Glutamatergic neuron (in vitro differentiated cells): ENCODE data around the gene BRSK2. TPM values are rescaled to one million over a fixed set of nuclear protein-coding genes. Genes with fewer than 3 reads are reported as not detected.
A peak's percentile ranks its signal among the peaks of the same experiment; 100 is the strongest.

ENCODE experiments used
- DNase-seq: peaks from one replicate; pipeline ENCODE4 v3.0.0; 2022
- H3K27ac Mint-ChIP-seq: one replicate; pipeline ENCODE4 v1.8.0; 2020; ENCODE audit warnings: mild to moderate bottlenecking, mixed read lengths, inconsistent platforms; ENCODE audit not compliant: unreplicated experiment
- H3K27me3 Mint-ChIP-seq: one replicate; pipeline ENCODE4 v1.8.0; 2020; ENCODE audit warnings: mild to moderate bottlenecking, moderate library complexity, mixed read lengths, inconsistent platforms; ENCODE audit not compliant: unreplicated experiment
- H3K36me3 Mint-ChIP-seq: one replicate; pipeline ENCODE4 v1.8.0; 2020; ENCODE audit warnings: mild to moderate bottlenecking, mixed read lengths, inconsistent platforms; ENCODE audit not compliant: unreplicated experiment
- H3K4me1 Mint-ChIP-seq: one replicate; pipeline ENCODE4 v1.8.0; 2020; ENCODE audit warnings: mild to moderate bottlenecking, low read depth, mixed read lengths, inconsistent platforms; ENCODE audit not compliant: unreplicated experiment
- H3K4me3 Mint-ChIP-seq: one replicate; pipeline ENCODE4 v1.8.0; 2020; ENCODE audit warnings: mild to moderate bottlenecking, mixed read lengths, inconsistent platforms; ENCODE audit not compliant: unreplicated experiment
- H3K9me3 Mint-ChIP-seq: one replicate; pipeline ENCODE4 v1.8.0; 2020; ENCODE audit warnings: mild to moderate bottlenecking, moderate library complexity, mixed read lengths, inconsistent platforms; ENCODE audit not compliant: unreplicated experiment
- total RNA-seq: library from RNA; stranded (reverse); fragmentation: NEBNext Ultra II Directional; extraction: Animal tissue kit (Norgen Biotek cat#: 25700); gene quantifications from one replicate; pipeline ENCODE4 v1.2.1, GENCODE V29; 2021; ENCODE audit not compliant: unreplicated experiment
- TF ChIP-seq, protein P1 (sequence below): fragments of 200-600 bp; sonication (generic); IDR thresholded peaks from one replicate; pipeline ENCODE4 v1.5.0; 2021; ENCODE audit not compliant: partially characterized antibody, unreplicated experiment

BRSK2 gene
- total RNA-seq, 1 donor from 2014 or later, result 207 TPM

DNA sequence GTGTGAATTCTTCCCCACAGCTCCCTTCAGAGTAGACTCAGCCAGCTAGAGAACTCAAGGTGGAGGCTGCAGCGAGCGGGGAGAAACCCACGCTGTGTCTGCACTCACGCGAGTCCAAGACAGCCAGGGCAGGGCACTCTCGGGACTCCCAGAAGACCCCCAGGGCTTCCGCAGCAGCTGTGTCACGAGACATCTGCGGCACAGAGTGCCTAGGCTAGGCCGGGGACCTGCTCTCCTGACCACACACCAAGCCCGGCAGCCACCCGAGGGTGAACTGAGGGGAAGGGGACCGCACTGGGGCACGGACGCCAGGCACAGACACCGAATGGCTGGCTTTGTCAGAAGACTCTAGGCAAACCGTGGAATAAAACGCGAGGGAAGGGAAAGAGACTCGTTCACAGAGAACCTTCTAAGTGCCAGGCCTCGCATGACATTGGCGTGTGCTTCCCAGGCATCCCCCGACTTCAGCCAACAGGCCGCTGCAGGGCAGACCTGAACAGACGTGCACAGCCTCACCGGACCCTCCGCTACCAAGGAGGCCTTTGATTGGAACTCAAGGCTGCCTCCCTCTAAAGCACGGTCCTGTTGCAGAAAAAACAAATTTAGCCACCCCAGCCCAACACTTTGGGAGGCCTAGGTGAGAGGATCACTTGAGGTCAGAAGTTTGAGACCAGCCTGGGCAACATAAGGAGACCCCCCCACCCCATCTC is 115.0 kb downstream of the BRSK2 start:
- Mint-ChIP-seq H3K4me3 (no peak overlapping the region), H3K27me3 (peaks cover 14% of the 10 kb centered on the region), H3K9me3 (peaks cover 9% of the 10 kb centered on the region), H3K4me1 (peaks cover 31% of the 10 kb centered on the region), H3K27ac (peak overlapping the region; percentile 8), H3K36me3 (no peaks in the 10 kb centered on the region)
- TF ChIP-seq, protein P1, sequence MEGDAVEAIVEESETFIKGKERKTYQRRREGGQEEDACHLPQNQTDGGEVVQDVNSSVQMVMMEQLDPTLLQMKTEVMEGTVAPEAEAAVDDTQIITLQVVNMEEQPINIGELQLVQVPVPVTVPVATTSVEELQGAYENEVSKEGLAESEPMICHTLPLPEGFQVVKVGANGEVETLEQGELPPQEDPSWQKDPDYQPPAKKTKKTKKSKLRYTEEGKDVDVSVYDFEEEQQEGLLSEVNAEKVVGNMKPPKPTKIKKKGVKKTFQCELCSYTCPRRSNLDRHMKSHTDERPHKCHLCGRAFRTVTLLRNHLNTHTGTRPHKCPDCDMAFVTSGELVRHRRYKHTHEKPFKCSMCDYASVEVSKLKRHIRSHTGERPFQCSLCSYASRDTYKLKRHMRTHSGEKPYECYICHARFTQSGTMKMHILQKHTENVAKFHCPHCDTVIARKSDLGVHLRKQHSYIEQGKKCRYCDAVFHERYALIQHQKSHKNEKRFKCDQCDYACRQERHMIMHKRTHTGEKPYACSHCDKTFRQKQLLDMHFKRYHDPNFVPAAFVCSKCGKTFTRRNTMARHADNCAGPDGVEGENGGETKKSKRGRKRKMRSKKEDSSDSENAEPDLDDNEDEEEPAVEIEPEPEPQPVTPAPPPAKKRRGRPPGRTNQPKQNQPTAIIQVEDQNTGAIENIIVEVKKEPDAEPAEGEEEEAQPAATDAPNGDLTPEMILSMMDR, result no peak
- no peak for DNase-seq

DNA sequence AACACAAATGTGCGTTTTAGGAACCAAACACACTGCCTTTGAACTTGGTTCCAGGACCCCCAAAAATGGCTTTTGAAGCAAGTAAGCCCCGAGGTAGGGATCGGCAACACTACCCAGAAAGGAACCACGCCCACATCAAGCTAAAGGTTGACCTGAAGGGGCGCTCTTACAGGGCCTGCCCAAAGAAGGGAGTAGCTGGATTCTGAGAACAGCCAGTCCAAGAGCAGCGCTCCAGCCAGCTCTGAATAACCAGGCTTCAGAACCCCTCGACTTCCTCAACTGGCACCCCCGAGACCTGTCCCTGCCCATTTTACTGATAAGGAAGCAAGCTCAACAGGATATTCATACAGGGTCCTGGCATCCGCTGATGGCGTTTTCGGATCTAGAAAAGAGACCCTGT is 115.7 kb downstream of the BRSK2 start:
- peaks cover 31% of the 10 kb centered on the region for H3K4me1 Mint-ChIP-seq
- H3K9me3 Mint-ChIP-seq, result peaks cover 5% of the 10 kb centered on the region
- TF ChIP-seq, protein P1, result no peak
- no peak for DNase-seq
- peaks cover 10% of the 10 kb centered on the region for H3K27me3 Mint-ChIP-seq
- H3K36me3 Mint-ChIP-seq, result no peaks in the 10 kb centered on the region
- no peak overlapping the region for H3K27ac Mint-ChIP-seq
- no peak overlapping the region for H3K4me3 Mint-ChIP-seq

DNA sequence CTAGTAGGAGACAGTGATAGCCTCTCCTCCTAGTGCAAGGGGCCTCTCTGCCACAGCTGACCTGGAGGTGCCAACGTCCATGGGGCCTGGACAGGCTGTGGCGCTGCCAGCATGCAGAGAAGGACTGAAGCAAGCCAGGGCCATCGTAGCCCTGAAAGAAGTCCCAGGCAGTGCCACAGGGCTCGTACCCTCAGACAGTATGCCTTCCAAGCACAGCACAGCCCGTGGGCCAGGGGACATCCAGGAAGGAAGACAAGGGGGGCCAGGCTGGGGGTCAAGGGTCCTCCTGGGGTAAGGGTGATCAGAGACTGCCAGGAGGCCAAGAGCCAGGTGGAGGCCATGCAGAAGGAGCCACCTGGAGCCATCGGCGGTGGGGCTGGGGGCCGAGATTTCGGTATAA is 117.2 kb downstream of the BRSK2 start:
- no peak overlapping the region for H3K27ac Mint-ChIP-seq
- H3K9me3 Mint-ChIP-seq, result peaks cover 2% of the 10 kb centered on the region
- no peaks in the 10 kb centered on the region for H3K36me3 Mint-ChIP-seq
- no peak overlapping the region for H3K4me3 Mint-ChIP-seq
- no peak for DNase-seq
- TF ChIP-seq, protein P1, result no peak
- peaks cover 9% of the 10 kb centered on the region for H3K27me3 Mint-ChIP-seq
- H3K4me1 Mint-ChIP-seq, result peaks cover 26% of the 10 kb centered on the region

DNA sequence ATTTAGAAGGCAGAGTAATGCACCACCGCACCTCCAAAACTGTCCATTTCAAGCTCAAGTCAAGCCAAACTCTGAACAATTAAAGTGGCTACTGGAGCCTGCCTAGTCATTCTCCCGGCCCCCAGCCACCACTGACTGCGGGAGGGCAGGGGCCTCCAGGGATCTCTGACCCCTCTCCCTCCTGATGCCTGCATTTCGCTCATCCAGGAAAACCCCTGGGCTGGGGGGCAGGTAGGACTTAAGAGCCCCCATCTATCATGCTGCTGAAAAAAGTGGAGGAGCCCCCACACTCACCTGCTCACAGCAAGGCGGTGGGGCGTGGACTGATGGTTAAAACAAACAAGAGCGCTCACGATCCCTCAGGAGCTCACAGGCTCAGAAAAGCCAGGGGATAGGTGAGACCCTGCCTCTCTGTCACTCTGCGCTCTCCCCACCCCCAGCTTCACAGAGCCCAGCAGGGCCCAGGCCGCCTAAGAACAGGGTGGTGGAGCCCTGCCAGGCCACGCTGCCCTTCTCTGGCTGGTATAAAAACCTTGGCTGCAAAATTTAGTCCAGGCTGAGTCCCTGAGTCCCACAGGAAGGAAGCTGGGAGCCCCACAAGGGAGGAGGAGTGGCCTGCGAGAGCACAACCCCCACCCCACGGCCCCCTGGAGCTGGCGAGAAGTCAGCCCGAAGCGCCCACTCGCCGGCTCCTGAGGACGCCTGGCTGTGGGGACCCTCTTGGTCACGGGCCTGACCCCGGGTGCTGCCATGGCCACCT is 117.8 kb downstream of the BRSK2 start:
- Mint-ChIP-seq H3K36me3 (no peaks in the 10 kb centered on the region), H3K4me1 (peaks cover 24% of the 10 kb centered on the region), H3K27me3 (peaks cover 11% of the 10 kb centered on the region), H3K9me3 (peaks cover 2% of the 10 kb centered on the region), H3K27ac (no peak overlapping the region), H3K4me3 (peak overlapping the region; percentile 34)
- TF ChIP-seq, protein P1, result no peak
- no peak for DNase-seq

DNA sequence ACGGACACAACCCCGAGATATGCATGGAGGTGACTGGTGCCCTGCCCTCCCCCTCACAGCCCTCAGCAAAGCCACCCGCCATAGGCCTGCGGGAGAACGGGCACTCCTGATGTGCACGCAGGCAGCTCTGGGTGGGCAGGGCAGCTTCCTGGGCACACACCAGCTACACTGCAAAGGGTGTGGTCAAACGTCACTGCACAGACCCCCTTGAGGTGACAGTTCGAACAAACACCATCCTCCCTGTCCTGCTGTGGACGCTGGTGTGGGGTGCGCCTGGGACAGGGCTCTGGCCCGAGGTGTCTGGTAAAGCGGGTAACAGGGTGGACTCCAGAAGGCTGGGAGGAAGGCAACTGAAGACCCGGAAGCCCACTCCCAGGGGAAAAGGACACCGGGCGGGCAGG is 118.8 kb downstream of the BRSK2 start:
- Mint-ChIP-seq H3K27me3 (peaks cover 8% of the 10 kb centered on the region), H3K36me3 (no peaks in the 10 kb centered on the region), H3K4me3 (no peak overlapping the region), H3K27ac (no peak overlapping the region), H3K9me3 (peaks cover 5% of the 10 kb centered on the region), H3K4me1 (peaks cover 26% of the 10 kb centered on the region)
- TF ChIP-seq, protein P1, result no peak
- no peak for DNase-seq
